Epithelial cell of esophagus (primary cell): ENCODE results near the gene ZIC2.

Experiments used
- DNase-seq: peaks from one replicate; pipeline ENCODE4 v3.0.0; 2010; ENCODE audit warnings: low read depth
- H3K4me3 ChIP-seq: 2 replicates; pipeline ENCODE4 v1.5.1; 2011; ENCODE audit warnings: mild to moderate bottlenecking, low read length, control low read depth
- CTCF ChIP-seq: IDR thresholded peaks from 2 replicates; pipeline ENCODE4 v1.5.1; 2011; ENCODE audit warnings: low read depth, mild to moderate bottlenecking, low read length, control low read depth, inconsistent platforms; ENCODE audit not compliant: insufficient read depth; ENCODE audit errors: missing control alignments

Gene ZIC2

DNA sequence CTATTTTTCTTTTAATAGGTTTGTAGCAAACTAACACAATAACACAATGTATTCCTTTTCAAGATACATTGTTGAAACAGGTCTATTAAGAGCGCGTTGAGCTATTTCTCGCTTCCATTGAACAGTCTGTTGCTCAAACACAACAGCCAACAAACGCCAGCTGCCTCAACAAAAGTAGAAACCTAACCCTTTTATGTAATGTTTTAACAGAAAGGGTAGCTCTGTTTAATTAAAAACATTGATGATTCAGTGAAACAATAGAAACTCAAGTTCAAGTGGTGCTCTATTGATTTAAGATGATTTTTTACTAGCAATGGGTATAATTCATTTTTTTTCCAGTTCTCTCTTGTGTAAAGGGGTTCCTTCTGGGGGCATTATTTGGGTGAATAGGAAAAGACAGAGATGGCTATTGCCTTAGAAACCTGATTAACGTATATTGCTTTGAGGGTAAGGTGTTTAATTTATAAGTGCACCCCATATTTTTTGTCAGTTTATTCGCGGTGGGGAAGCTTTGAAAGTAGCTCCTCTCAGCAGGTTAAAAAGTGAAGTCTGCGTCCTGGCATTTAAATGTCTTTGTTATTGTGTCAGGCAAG is 14.9 kb downstream of the ZIC2 start:
- H3K4me3 ChIP-seq = no peak overlapping the region
- DNase-seq = no peak
- TF ChIP-seq CTCF = no peak

DNA sequence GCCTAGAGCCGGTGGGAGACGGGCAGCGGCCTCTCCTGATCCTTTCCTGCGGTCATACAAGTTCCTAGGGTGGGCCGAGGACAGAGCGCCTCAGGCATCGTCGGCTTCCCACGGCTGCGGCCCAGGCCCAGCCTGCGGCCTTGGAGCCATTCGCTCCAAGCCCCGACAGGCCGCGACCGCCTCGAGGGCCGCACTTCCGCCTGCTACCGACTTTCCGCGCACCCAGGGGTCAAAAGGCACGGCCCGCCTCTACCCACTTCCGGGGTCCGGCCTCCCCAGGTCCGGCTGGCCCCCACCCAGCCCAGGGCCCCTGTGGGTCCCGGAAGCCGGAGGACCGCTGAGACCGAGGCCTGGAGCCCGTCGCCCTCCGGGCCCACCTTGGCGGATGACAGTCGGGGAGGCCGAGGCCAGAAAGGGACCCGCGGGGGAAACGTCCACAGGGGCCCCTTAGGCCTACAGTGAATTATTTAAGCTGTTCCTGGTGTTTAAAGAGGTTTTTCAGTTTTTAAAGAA is 16.2 kb downstream of the ZIC2 start:
- TF ChIP-seq CTCF = no peak
- DNase-seq = no peak
- no peak overlapping the region for H3K4me3 ChIP-seq

- no peak for DNase-seq
- TF ChIP-seq CTCF = no peak
- no peak overlapping the region for H3K4me3 ChIP-seq
Measured at GRCh38 chr13:99998261-99998660, 16.7 kb downstream of the ZIC2 start.

DNA sequence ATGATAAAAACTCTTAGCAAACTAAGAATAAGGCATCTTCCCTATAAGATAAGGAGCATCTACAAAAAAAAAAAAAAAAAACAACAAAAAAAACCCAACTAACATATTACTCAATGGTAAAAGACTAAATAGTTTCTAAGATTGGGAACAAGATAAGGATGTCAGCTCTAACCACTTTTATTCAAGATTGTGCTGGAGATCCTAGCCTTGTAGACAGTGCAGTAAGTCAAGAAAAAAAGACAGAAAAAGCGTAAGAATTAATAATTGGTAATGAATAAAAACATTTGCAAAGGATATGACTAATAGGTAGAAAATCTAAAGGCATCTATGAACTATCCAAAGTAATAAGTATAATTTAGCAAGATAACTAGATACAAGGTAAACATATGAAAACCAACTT is 33.0 kb downstream of the ZIC2 start:
- TF ChIP-seq CTCF = no peak
- no peak for DNase-seq
- H3K4me3 ChIP-seq = no peak overlapping the region

DNA sequence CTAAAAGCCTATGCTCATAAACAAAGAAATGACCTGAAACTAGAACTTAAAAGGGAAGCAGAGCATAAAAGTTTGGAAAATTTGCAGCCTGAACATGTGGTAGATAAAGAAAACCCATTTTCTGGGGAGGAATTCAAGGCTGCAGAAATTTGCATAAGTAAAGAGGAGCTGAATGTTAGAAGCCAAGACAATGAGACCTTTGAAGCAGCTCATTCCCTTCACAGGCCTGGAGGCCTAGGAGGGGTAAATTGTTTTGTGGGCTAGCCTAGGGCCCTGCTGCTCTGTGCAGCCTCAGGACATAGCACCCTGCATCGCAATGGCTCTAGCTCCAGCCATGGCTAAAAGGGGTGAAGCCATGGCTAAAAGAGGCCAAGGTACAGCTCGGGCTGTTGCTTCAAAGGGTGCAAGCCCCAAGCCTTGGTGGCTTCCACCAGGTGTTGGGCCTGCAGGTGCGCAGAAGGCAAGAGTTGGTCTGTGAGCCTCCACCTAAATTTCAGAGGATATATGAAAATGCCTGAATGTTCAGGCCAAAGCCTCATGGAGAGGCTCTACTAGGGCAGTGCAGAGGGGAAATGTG is 38.3 kb downstream of the ZIC2 start:
- TF ChIP-seq CTCF = no peak
- no peak overlapping the region for H3K4me3 ChIP-seq
- DNase-seq = no peak

DNA sequence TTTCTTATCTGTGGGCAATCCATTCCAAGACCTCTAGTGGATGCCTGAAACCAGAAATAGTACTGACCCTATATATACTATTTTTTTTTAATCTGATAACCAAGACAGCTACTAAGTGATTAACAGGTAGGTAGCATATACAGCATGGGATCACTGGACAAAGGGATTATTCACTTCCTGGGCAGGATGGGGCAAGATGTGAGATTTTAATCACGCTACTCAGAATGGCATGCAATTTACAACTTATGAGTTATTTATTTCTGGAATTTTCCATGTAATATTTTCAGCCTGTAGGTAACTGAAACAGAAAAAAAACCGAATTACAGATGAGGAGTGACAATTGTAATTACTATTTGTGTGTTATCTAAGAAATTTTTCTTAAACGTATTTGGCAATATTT is 41.2 kb downstream of the ZIC2 start:
- peak; percentile 88 for DNase-seq
- TF ChIP-seq CTCF = no peak
- H3K4me3 ChIP-seq = no peak overlapping the region

DNA sequence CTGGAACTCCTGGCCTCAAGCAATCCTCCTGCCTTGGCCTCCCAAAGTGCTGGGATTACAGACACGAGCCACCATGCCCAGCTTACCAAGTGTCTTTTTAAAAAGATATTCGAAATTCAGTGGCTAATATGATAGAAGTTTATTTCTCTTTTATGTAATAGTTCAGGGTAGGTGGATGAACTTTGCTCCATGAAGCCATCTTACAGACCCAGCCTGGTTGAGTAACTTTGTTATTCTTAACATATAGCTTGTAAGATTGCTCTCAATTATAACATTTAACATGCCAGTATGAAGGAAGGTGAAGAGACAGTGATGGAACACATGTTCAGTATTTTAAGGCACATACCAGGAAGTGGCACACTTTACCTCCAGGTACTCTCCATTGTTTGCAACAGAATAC is 42.4 kb downstream of the ZIC2 start:
- TF ChIP-seq CTCF = no peak
- H3K4me3 ChIP-seq = no peak overlapping the region
- DNase-seq = no peak
